ENCODE results near the gene MFAP3L.

MFAP3L gene

GRCh38 chr4:170003071-170004070, 22.8 kb downstream of the MFAP3L start:
- Histone ChIP-seq H3K36me3 (ENCODE audit: control insufficient read depth in 1 of 2, insufficient read depth in 2 of 2, low read length in 2 of 2) (no peaks in the 10 kb centered on the region), H3K27ac (ENCODE audit: low read length) (no peak overlapping the region), H3K4me1 (ENCODE audit: control insufficient read depth in 1 of 2, insufficient read depth in 2 of 2, low read length in 2 of 2) (peaks cover 0 to 3% of the 10 kb centered on the region in 2 donors), H3K9me3 (ENCODE audit: control insufficient read depth in 1 of 2, low read length in 2 of 2) (no peaks in the 10 kb centered on the region), H3K4me3 (ENCODE audit: low read depth in 1 of 2, low read length in 2 of 2) (no peak overlapping the region), H3K27me3 (ENCODE audit: low read depth, low read length) (no peaks in the 10 kb centered on the region)

DNA sequence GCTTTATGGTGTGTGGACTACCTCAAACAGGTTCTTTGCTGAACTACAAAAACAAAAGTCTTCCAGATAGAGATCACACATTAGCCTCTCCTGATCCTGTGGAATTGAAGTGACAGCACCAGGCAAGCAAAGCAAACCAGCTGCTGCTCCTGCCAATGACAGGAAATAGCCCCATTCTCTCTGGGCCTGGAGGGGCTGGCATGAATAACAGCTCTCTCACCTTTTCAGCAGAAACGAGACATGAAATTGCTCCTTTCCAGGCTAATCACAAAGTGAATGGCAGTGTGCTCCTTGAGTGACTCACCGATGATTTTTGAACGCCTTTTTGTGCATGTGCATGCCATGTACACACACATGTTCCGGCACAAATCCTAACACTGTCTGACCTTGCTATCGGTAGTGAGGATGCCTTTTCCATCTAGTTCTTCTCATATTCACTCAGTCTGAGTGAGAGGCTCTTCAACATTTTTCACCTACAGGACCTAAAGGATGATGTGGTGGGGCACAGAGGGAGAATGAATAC, 24.4 kb downstream of the MFAP3L start:
- no peak overlapping the region for H3K27ac ChIP-seq (ENCODE audit: low read length)
- no peaks in the 10 kb centered on the region for H3K27me3 ChIP-seq (ENCODE audit: low read depth, low read length)
- H3K36me3 ChIP-seq (ENCODE audit: control insufficient read depth in 1 of 2, insufficient read depth in 2 of 2, low read length in 2 of 2): no peaks in the 10 kb centered on the region
- H3K4me1 ChIP-seq (ENCODE audit: control insufficient read depth in 1 of 2, insufficient read depth in 2 of 2, low read length in 2 of 2): no peaks in the 10 kb centered on the region
- no peaks in the 10 kb centered on the region for H3K9me3 ChIP-seq (ENCODE audit: control insufficient read depth in 1 of 2, low read length in 2 of 2)
- no peak overlapping the region for H3K4me3 ChIP-seq (ENCODE audit: low read depth in 1 of 2, low read length in 2 of 2)

GRCh38 chr4:170001011-170001744, 25.0 kb downstream of the MFAP3L start:
- H3K4me1 ChIP-seq (ENCODE audit: control insufficient read depth in 1 of 2, insufficient read depth in 2 of 2, low read length in 2 of 2): no peaks in the 10 kb centered on the region
- no peaks in the 10 kb centered on the region for H3K9me3 ChIP-seq (ENCODE audit: control insufficient read depth in 1 of 2, low read length in 2 of 2)
- no peak overlapping the region for H3K4me3 ChIP-seq (ENCODE audit: low read depth in 1 of 2, low read length in 2 of 2)
- no peaks in the 10 kb centered on the region for H3K36me3 ChIP-seq (ENCODE audit: control insufficient read depth in 1 of 2, insufficient read depth in 2 of 2, low read length in 2 of 2)
- no peak overlapping the region for H3K27ac ChIP-seq (ENCODE audit: low read length)
- no peaks in the 10 kb centered on the region for H3K27me3 ChIP-seq (ENCODE audit: low read depth, low read length)

- Histone ChIP-seq H3K36me3 (ENCODE audit: control insufficient read depth in 1 of 2, insufficient read depth in 2 of 2, low read length in 2 of 2) (no peaks in the 10 kb centered on the region), H3K27ac (ENCODE audit: low read length) (no peak overlapping the region), H3K4me1 (ENCODE audit: control insufficient read depth in 1 of 2, insufficient read depth in 2 of 2, low read length in 2 of 2) (no peaks in the 10 kb centered on the region), H3K4me3 (ENCODE audit: low read depth in 1 of 2, low read length in 2 of 2) (no peak overlapping the region), H3K27me3 (ENCODE audit: low read depth, low read length) (no peaks in the 10 kb centered on the region), H3K9me3 (ENCODE audit: control insufficient read depth in 1 of 2, low read length in 2 of 2) (no peaks in the 10 kb centered on the region)
Observed at GRCh38 chr4:169999923-170000322, 26.3 kb downstream of the MFAP3L start.

DNA sequence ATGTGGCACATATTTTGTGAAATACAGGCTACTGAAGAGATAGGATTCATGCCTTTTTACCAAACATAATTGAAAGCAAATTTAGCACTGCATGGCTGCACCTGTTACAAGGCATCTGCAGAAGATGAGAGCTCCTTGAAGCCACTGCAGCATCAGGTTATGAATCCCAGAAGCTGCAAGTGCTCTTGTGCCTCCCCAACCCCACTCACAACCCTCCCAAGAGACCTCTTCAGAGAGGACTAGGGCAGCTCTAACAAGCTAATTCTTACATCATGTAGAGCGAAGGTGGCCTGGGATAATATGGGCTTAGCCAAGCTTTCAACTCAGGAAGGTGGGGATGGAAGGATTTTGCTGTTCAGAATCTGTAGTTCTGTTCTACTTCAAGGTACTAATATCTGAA, 27.2 kb downstream of the MFAP3L start:
- Histone ChIP-seq H3K27ac (ENCODE audit: low read length) (no peak overlapping the region), H3K4me1 (ENCODE audit: control insufficient read depth in 1 of 2, insufficient read depth in 2 of 2, low read length in 2 of 2) (no peaks in the 10 kb centered on the region), H3K27me3 (ENCODE audit: low read depth, low read length) (no peaks in the 10 kb centered on the region), H3K36me3 (ENCODE audit: control insufficient read depth in 1 of 2, insufficient read depth in 2 of 2, low read length in 2 of 2) (no peaks in the 10 kb centered on the region), H3K4me3 (ENCODE audit: low read depth in 1 of 2, low read length in 2 of 2) (no peak overlapping the region), H3K9me3 (ENCODE audit: control insufficient read depth in 1 of 2, low read length in 2 of 2) (no peaks in the 10 kb centered on the region)

- no peak overlapping the region for H3K27ac ChIP-seq (ENCODE audit: low read length)
Observed at GRCh38 chr4:169996379-169997240, 29.6 kb downstream of the MFAP3L start.

GRCh38 chr4:169993531-169993930, 32.7 kb downstream of the MFAP3L start:
- H3K27me3 ChIP-seq (ENCODE audit: low read depth, low read length): no peaks in the 10 kb centered on the region
- peaks cover 0 to 8% of the 10 kb centered on the region in 2 donors for H3K36me3 ChIP-seq (ENCODE audit: control insufficient read depth in 1 of 2, insufficient read depth in 2 of 2, low read length in 2 of 2)
- H3K9me3 ChIP-seq (ENCODE audit: control insufficient read depth in 1 of 2, low read length in 2 of 2): no peaks in the 10 kb centered on the region
- H3K4me3 ChIP-seq (ENCODE audit: low read depth in 1 of 2, low read length in 2 of 2): no peak overlapping the region
- H3K27ac ChIP-seq (ENCODE audit: low read length): no peak overlapping the region
- no peaks in the 10 kb centered on the region for H3K4me1 ChIP-seq (ENCODE audit: control insufficient read depth in 1 of 2, insufficient read depth in 2 of 2, low read length in 2 of 2)

More at GRCh38 chr4:169996379-169997240, 29.6 kb downstream of the MFAP3L start:
- Histone ChIP-seq H3K9me3 (ENCODE audit: control insufficient read depth in 1 of 2, low read length in 2 of 2) (no peaks in the 10 kb centered on the region), H3K27me3 (ENCODE audit: low read depth, low read length) (no peaks in the 10 kb centered on the region), H3K4me3 (ENCODE audit: low read depth in 1 of 2, low read length in 2 of 2) (no peak overlapping the region), H3K36me3 (ENCODE audit: control insufficient read depth in 1 of 2, insufficient read depth in 2 of 2, low read length in 2 of 2) (peaks cover 0 to 7% of the 10 kb centered on the region in 2 donors), H3K4me1 (ENCODE audit: control insufficient read depth in 1 of 2, insufficient read depth in 2 of 2, low read length in 2 of 2) (no peaks in the 10 kb centered on the region)

DNA sequence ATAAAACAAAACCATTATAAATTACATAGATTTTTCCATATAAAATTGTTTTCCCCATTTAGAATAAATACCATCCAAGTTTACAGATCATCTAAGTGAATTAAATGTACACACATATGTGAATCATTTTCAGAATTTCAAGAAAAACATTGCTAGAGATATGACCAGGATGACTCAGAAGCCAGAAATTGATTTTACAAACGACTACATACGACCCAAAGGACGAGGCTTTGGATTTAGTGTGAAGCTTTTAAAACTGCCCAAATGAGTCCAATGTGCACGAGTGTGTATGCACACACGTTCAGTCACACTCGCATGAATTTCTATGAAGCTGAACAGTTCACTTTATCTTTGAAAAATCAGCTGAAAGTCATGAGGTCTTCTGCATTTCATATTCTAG, 37.9 kb downstream of the MFAP3L start:
- no peak overlapping the region for H3K4me3 ChIP-seq (ENCODE audit: low read depth in 1 of 2, low read length in 2 of 2)
- H3K27me3 ChIP-seq (ENCODE audit: low read depth, low read length): no peaks in the 10 kb centered on the region
- H3K4me1 ChIP-seq (ENCODE audit: control insufficient read depth in 1 of 2, insufficient read depth in 2 of 2, low read length in 2 of 2): no peaks in the 10 kb centered on the region
- no peaks in the 10 kb centered on the region for H3K9me3 ChIP-seq (ENCODE audit: control insufficient read depth in 1 of 2, low read length in 2 of 2)
- peaks cover 0 to 8% of the 10 kb centered on the region in 2 donors for H3K36me3 ChIP-seq (ENCODE audit: control insufficient read depth in 1 of 2, insufficient read depth in 2 of 2, low read length in 2 of 2)
- H3K27ac ChIP-seq (ENCODE audit: low read length): no peak overlapping the region

- no peaks in the 10 kb centered on the region for H3K27me3 ChIP-seq (ENCODE audit: low read depth, low read length)
- H3K27ac ChIP-seq (ENCODE audit: low read length): no peak overlapping the region
- no peaks in the 10 kb centered on the region for H3K4me1 ChIP-seq (ENCODE audit: control insufficient read depth in 1 of 2, insufficient read depth in 2 of 2, low read length in 2 of 2)
- no peaks in the 10 kb centered on the region for H3K9me3 ChIP-seq (ENCODE audit: control insufficient read depth in 1 of 2, low read length in 2 of 2)
- peaks cover 0 to 8% of the 10 kb centered on the region in 2 donors for H3K36me3 ChIP-seq (ENCODE audit: control insufficient read depth in 1 of 2, insufficient read depth in 2 of 2, low read length in 2 of 2)
- H3K4me3 ChIP-seq (ENCODE audit: low read depth in 1 of 2, low read length in 2 of 2): no peak overlapping the region
Observed at GRCh38 chr4:169987327-169988228, 38.6 kb downstream of the MFAP3L start.

GRCh38 chr4:169986369-169986768, 39.8 kb downstream of the MFAP3L start:
- no peaks in the 10 kb centered on the region for H3K4me1 ChIP-seq (ENCODE audit: control insufficient read depth in 1 of 2, insufficient read depth in 2 of 2, low read length in 2 of 2)
- H3K4me3 ChIP-seq (ENCODE audit: low read depth in 1 of 2, low read length in 2 of 2): no peak overlapping the region
- no peaks in the 10 kb centered on the region for H3K36me3 ChIP-seq (ENCODE audit: control insufficient read depth in 1 of 2, insufficient read depth in 2 of 2, low read length in 2 of 2)
- no peaks in the 10 kb centered on the region for H3K9me3 ChIP-seq (ENCODE audit: control insufficient read depth in 1 of 2, low read length in 2 of 2)
- no peak overlapping the region for H3K27ac ChIP-seq (ENCODE audit: low read length)
- no peaks in the 10 kb centered on the region for H3K27me3 ChIP-seq (ENCODE audit: low read depth, low read length)
